ENCODE measurements around the gene TIMM13. TPM values are rescaled to one million over a fixed set of nuclear protein-coding genes. Genes with fewer than 3 reads are reported as not detected.
"Not testable (repeated sequence)": the region's sequence is repeated elsewhere in the genome, so short reads cannot be mapped to it uniquely, and the experiment has no call there.

Gene TIMM13
- polyA plus RNA-seq, 1 donor: 90.5 TPM

GRCh38 chr19:2431318-2432055 is 4.1 kb upstream of the TIMM13 start:
- DNase-seq (ENCODE audit: low read depth): no peak

GRCh38 chr19:2429917-2430535 is 2.6 kb upstream of the TIMM13 start:
- DNase-seq (ENCODE audit: low read depth): no peak

- DNase-seq (ENCODE audit: low read depth): no peak
Measured at GRCh38 chr19:2428756-2429711, 1.6 kb upstream of the TIMM13 start.

GRCh38 chr19:2428321-2428690 is 920 bp upstream of the TIMM13 start:
- no peak for DNase-seq (ENCODE audit: low read depth)

GRCh38 chr19:2426611-2427428 is 566 bp downstream of the TIMM13 start:
- no peak for DNase-seq (ENCODE audit: low read depth)

GRCh38 chr19:2425622-2426581 is 1.5 kb downstream of the TIMM13 start:
- no peak for DNase-seq (ENCODE audit: low read depth)

- no peak for DNase-seq (ENCODE audit: low read depth)
Measured at GRCh38 chr19:2424686-2425621, 2.4 kb downstream of the TIMM13 start.

- DNase-seq (ENCODE audit: low read depth): no peak
Measured at GRCh38 chr19:2423915-2424685, 3.3 kb downstream of the TIMM13 start.

- no peak for DNase-seq (ENCODE audit: low read depth)
Measured at GRCh38 chr19:2423071-2423914, 4.1 kb downstream of the TIMM13 start.

- DNase-seq (ENCODE audit: low read depth): no peak
Measured at GRCh38 chr19:2421581-2422306, 5.6 kb downstream of the TIMM13 start.

GRCh38 chr19:2420490-2420889 is 6.9 kb downstream of the TIMM13 start:
- DNase-seq (ENCODE audit: low read depth): no peak

- DNase-seq (ENCODE audit: low read depth): no peak
Measured at GRCh38 chr19:2419754-2420153, 7.6 kb downstream of the TIMM13 start.

GRCh38 chr19:2417881-2418406 is 9.4 kb downstream of the TIMM13 start:
- DNase-seq (ENCODE audit: low read depth): no peak

GRCh38 chr19:2417436-2417835 is 9.9 kb downstream of the TIMM13 start:
- not testable (repeated sequence) for DNase-seq (ENCODE audit: low read depth)

- no peak for DNase-seq (ENCODE audit: low read depth)
Measured at GRCh38 chr19:2416321-2417097, 10.9 kb downstream of the TIMM13 start.

- no peak for DNase-seq (ENCODE audit: low read depth)
Measured at GRCh38 chr19:2415973-2416319, 11.4 kb downstream of the TIMM13 start.

All from forelimb muscle (tissue), 1 donor.